Tibial nerve (tissue), 3 donors: ENCODE measurements around the gene DHRS11.

Experiments used
- CTCF ChIP-seq, 5 experiments: fragments of 200-600 bp in 3 of 5; fragments of 450-650 bp in 2 of 5; sonication (generic) in 3 of 5; IDR thresholded peaks; one replicate each; pipeline ENCODE4 v1.5.1; 2016 to 2019; ENCODE audit warnings: antibody characterized with exemption in 5 of 5, mild to moderate bottlenecking in 3 of 5, moderate library complexity in 2 of 5
- POLR2A ChIP-seq, 2 donors: fragments of 450-650 bp; IDR thresholded peaks; one replicate each; pipeline ENCODE4 v1.6.1; 2017; ENCODE audit warnings: antibody characterized with exemption in 2 of 2, mild to moderate bottlenecking in 2 of 2, moderate library complexity in 2 of 2

GRCh38 chr17:36645422-36645821 lies 53.7 kb downstream of the DHRS11 start:
- TF ChIP-seq CTCF (IDR thresholded peaks at IDR 0.05) (no peak), POLR2A (IDR thresholded peaks at IDR 0.05) (no peak)
